PC-3 (cell line): ENCODE data around the gene TLR7. TPM values are rescaled to one million over a fixed set of nuclear protein-coding genes. Genes with fewer than 3 reads are reported as not detected.

Source experiments
- ATAC-seq: fragments of 200-7000 bp; cut with Tn5 transposase; 2 replicates; pipeline ENCODE4 v1.9.1; 2020; ENCODE audit warnings: mild to moderate bottlenecking, moderate library complexity
- BruUV-seq: library from RNA; stranded (reverse); fragments of 400-500 nt; replicated peaks from 2 replicates; lab custom pipeline; 2021; lab: Mats Ljungman, UMichigan
- CTCF ChIA-PET: fragments of 300-600 bp; sonication (Branson Sonifier 250); formaldehyde crosslinking; loops from one replicate; lab custom pipeline; 2022; ENCODE audit warnings: antibody characterized with exemption; lab: Charles Lee
- POLR2A ChIA-PET: fragments of 300-600 bp; sonication (Branson Sonifier 250); formaldehyde crosslinking; loops from one replicate; lab custom pipeline; 2022; ENCODE audit warnings: antibody characterized with exemption; ENCODE audit not compliant: unreplicated experiment; lab: Charles Lee
- DNase-seq: peaks from one replicate; pipeline ENCODE4 v3.0.0-alpha.2; 2015
- H2AFZ ChIP-seq: fragments of 300-600 bp; sonication (generic); 2 replicates; pipeline ENCODE4 v1.6.0; 2016; ENCODE audit warnings: antibody characterized with exemption, low read length
- H3F3A ChIP-seq: fragments of 300-600 bp; sonication (generic); one replicate; pipeline ENCODE4 v1.6.0; 2017; ENCODE audit warnings: antibody characterized with exemption, low read length, control low read depth, mild to moderate bottlenecking; ENCODE audit not compliant: unreplicated experiment
- H3K27ac ChIP-seq: fragments of 300-600 bp; sonication (generic); 2 replicates; pipeline ENCODE4 v1.5.1; 2016; ENCODE audit warnings: mild to moderate bottlenecking, low read length
- H3K27me3 ChIP-seq: fragments of 300-600 bp; sonication (generic); 2 replicates; pipeline ENCODE4 v1.6.1; 2016; ENCODE audit warnings: low read length, mixed read lengths
- H3K36me3 ChIP-seq: fragments of 300-600 bp; sonication (generic); 2 replicates; pipeline ENCODE4 v1.6.1; 2016; ENCODE audit warnings: low read depth, mixed run types, low read length, mixed read lengths
- H3K4me1 ChIP-seq: fragments of 300-600 bp; sonication (generic); 2 replicates; pipeline ENCODE4 v1.5.1; 2016; ENCODE audit warnings: low read length; ENCODE audit not compliant: insufficient read depth
- H3K4me2 ChIP-seq: fragments of 300-600 bp; sonication (generic); 2 replicates; pipeline ENCODE4 v1.6.0; 2016; ENCODE audit warnings: low read length
- H3K4me3 ChIP-seq: fragments of 300-600 bp; sonication (generic); 2 replicates; pipeline ENCODE4 v1.5.1; 2016; ENCODE audit warnings: mild to moderate bottlenecking, low read length, mixed read lengths
- H3K79me2 ChIP-seq: fragments of 300-600 bp; sonication (generic); 2 replicates; pipeline ENCODE4 v1.6.1; 2017; ENCODE audit warnings: low read length, mixed read lengths
- H3K9ac ChIP-seq: fragments of 300-600 bp; sonication (generic); 2 replicates; pipeline ENCODE4 v1.6.0; 2016; ENCODE audit warnings: mild to moderate bottlenecking, low read length
- H3K9me2 ChIP-seq: fragments of 300-600 bp; sonication (generic); replicated peaks from 2 replicates; pipeline ENCODE4 v1.6.1; 2016; ENCODE audit warnings: mixed run types, low read length, mixed read lengths
- H3K9me3 ChIP-seq: fragments of 300-600 bp; sonication (generic); 2 replicates; pipeline ENCODE4 v1.6.1; 2016; ENCODE audit warnings: low read length, mixed read lengths
- H4K20me1 ChIP-seq: fragments of 300-600 bp; sonication (generic); 2 replicates; pipeline ENCODE4 v1.6.1; 2016; ENCODE audit warnings: low read length, mixed read lengths
- CTCF ChIP-seq: fragments of 300-600 bp; sonication (generic); conservative IDR thresholded peaks from 2 replicates; pipeline ENCODE4 v1.5.1; 2017; ENCODE audit warnings: antibody characterized with exemption, low read depth, mild to moderate bottlenecking, low read length
- EZH2 ChIP-seq: fragments of 300-600 bp; sonication (generic); IDR thresholded peaks from one replicate; pipeline ENCODE4 v1.6.1; 2017; ENCODE audit warnings: antibody characterized with exemption, mild to moderate bottlenecking, low read length; ENCODE audit not compliant: unreplicated experiment
- EZH2phosphoT487 ChIP-seq: fragments of 300-600 bp; sonication (generic); IDR thresholded peaks from 2 replicates; pipeline ENCODE4 v1.6.1; 2018; ENCODE audit warnings: mild to moderate bottlenecking, antibody characterized with exemption, low read length, borderline replicate concordance
- intact Hi-C: fragments of 100-400 bp; cut with micrococcal nuclease; formaldehyde crosslinking; loops from 2 replicates; pipeline ENCODE4 v1.9.0; 2023
- total RNA-seq: library from RNA; depleted of rRNA; stranded (reverse); fragments of >200 nt; gene quantifications from 2 replicates; pipeline ENCODE4 v1.2.3, GENCODE V29; 2014

Gene TLR7
- total RNA-seq, 1 experiment from 2014 or later, result not detected

- DNase-seq (no peak), ATAC-seq (no peak)
- Histone ChIP-seq H3K4me3 (no peak overlapping the region), H2AFZ (no peak overlapping the region), H3K36me3 (no peaks in the 10 kb centered on the region), H3F3A (no peaks in the 10 kb centered on the region), H4K20me1 (no peaks in the 10 kb centered on the region), H3K4me1 (no peaks in the 10 kb centered on the region), H3K79me2 (no peaks in the 10 kb centered on the region), H3K9ac (no peak overlapping the region), H3K27ac (no peak overlapping the region), H3K9me2 (no peaks in the 10 kb centered on the region), H3K9me3 (no peaks in the 10 kb centered on the region), H3K4me2 (no peak overlapping the region), H3K27me3 (no peaks in the 10 kb centered on the region)
- intact Hi-C loops, result no loop called here
- ChIA-PET POLR2A (interaction anchor here (0.6 kb wide), 1 partner anchor 71 kb away, joined by 4 read pairs; no protein-coding TSS in a partner anchor), CTCF (no interaction called here)
- no TSS peak for BruUV-seq
- TF ChIP-seq CTCF, result no peak
- TF ChIP-seq EZH2, result no peak
- no peak for TF ChIP-seq EZH2phosphoT487
Measured at GRCh38 chrX:12919051-12919450, 52.2 kb downstream of the TLR7 start.

- Histone ChIP-seq H3K9me2 (no peaks in the 10 kb centered on the region), H2AFZ (no peak overlapping the region), H3K9ac (no peak overlapping the region), H3K79me2 (no peaks in the 10 kb centered on the region), H3K4me1 (no peaks in the 10 kb centered on the region), H3K4me2 (no peak overlapping the region), H4K20me1 (no peaks in the 10 kb centered on the region), H3K27ac (no peak overlapping the region), H3K36me3 (no peaks in the 10 kb centered on the region), H3K27me3 (no peaks in the 10 kb centered on the region), H3K4me3 (no peak overlapping the region), H3F3A (no peaks in the 10 kb centered on the region), H3K9me3 (no peaks in the 10 kb centered on the region)
- ATAC-seq, result no peak
- no TSS peak for BruUV-seq
- DNase-seq, result no peak
- TF ChIP-seq EZH2, result no peak
- TF ChIP-seq CTCF, result no peak
- no peak for TF ChIP-seq EZH2phosphoT487
- ChIA-PET POLR2A (interaction anchor here (0.6 kb wide), 1 partner anchor 72 kb away, joined by 4 read pairs; no protein-coding TSS in a partner anchor), CTCF (no interaction called here)
- intact Hi-C loops, result no loop called here
Measured at GRCh38 chrX:12919620-12920019, 52.7 kb downstream of the TLR7 start.

GRCh38 chrX:12920990-12921389, 54.1 kb downstream of the TLR7 start:
- no peaks in the 10 kb centered on the region for H3K27me3 ChIP-seq
- no peaks in the 10 kb centered on the region for H3K9me3 ChIP-seq
- H4K20me1 ChIP-seq, result no peaks in the 10 kb centered on the region
- no peaks in the 10 kb centered on the region for H3K79me2 ChIP-seq
- ATAC-seq, result no peak
- no peaks in the 10 kb centered on the region for H3K36me3 ChIP-seq
- intact Hi-C loops, result no loop called here
- no peaks in the 10 kb centered on the region for H3F3A ChIP-seq
- no peaks in the 10 kb centered on the region for H3K4me1 ChIP-seq
- ChIA-PET POLR2A (no interaction called here), CTCF (no interaction called here)
- no peak overlapping the region for H3K27ac ChIP-seq
- H2AFZ ChIP-seq, result no peak overlapping the region
- no peaks in the 10 kb centered on the region for H3K9me2 ChIP-seq
- BruUV-seq, result no TSS peak
- H3K4me3 ChIP-seq, result no peak overlapping the region
- H3K4me2 ChIP-seq, result no peak overlapping the region
- TF ChIP-seq EZH2phosphoT487, result no peak
- no peak for TF ChIP-seq EZH2
- TF ChIP-seq CTCF, result no peak
- no peak for DNase-seq
- no peak overlapping the region for H3K9ac ChIP-seq
